Thoracic aorta (tissue), 2 donors: ENCODE measurements around the gene TMEM121B. TPM values are rescaled to one million over a fixed set of nuclear protein-coding genes. Genes with fewer than 3 reads are reported as not detected.

ENCODE experiments used
- ATAC-seq: fragments of 150-250 bp; one replicate; pipeline ENCODE4 v1.8.0; 2017; ENCODE audit warnings: low read depth; ENCODE audit not compliant: insufficient number of reproducible peaks, low FRiP score
- DNase-seq: peaks from one replicate; pipeline ENCODE4 v3.0.0-alpha.2; 2020; ENCODE audit warnings: low spot score
- H3K27ac ChIP-seq, 2 donors: fragments of 200-600 bp; sonication (generic); 1 replicate in 1 of 2; 2 replicates in 1 of 2; pipeline ENCODE4 v1.5.1; 2016; ENCODE audit warnings: mild to moderate bottlenecking in 2 of 2, moderate library complexity in 2 of 2
- H3K27me3 ChIP-seq: fragments of 200-600 bp; sonication (generic); replicated peaks from 2 replicates; pipeline ENCODE4 v1.6.0; 2016; ENCODE audit warnings: mild to moderate bottlenecking; ENCODE audit not compliant: insufficient read depth
- H3K36me3 ChIP-seq: fragments of 200-600 bp; sonication (generic); one replicate; pipeline ENCODE4 v1.5.1; 2016
- H3K4me1 ChIP-seq, 2 donors: fragments of 200-600 bp; sonication (generic); 1 replicate in 1 of 2; 2 replicates in 1 of 2; pipeline versions ENCODE4 v1.5.1 to v1.6.0; 2016; ENCODE audit warnings: low read depth in 2 of 2, mild to moderate bottlenecking in 1 of 2; ENCODE audit not compliant: control insufficient read depth in 1 of 2
- H3K4me3 ChIP-seq: fragments of 200-600 bp; sonication (generic); 2 replicates; pipeline ENCODE4 v1.5.1; 2016; ENCODE audit warnings: mild to moderate bottlenecking
- H3K9me3 ChIP-seq: fragments of 200-600 bp; sonication (generic); 2 replicates; pipeline ENCODE4 v1.5.1; 2016
- total RNA-seq, 2 donors: library from RNA; depleted of rRNA; stranded (reverse); fragments of >200 nt; gene quantifications; one replicate each; pipeline versions ENCODE4 v1.1.0 to v1.2.3, GENCODE V29; 2016
- TF ChIP-seq, protein P1 (sequence below): fragments of 200-600 bp; sonication (generic); IDR thresholded peaks from one replicate; pipeline ENCODE4 v1.5.1; 2019; ENCODE audit warnings: antibody characterized with exemption

TMEM121B gene
- total RNA-seq, result 1 to 10 TPM; 1.1 to 2.0 TPM

DNA sequence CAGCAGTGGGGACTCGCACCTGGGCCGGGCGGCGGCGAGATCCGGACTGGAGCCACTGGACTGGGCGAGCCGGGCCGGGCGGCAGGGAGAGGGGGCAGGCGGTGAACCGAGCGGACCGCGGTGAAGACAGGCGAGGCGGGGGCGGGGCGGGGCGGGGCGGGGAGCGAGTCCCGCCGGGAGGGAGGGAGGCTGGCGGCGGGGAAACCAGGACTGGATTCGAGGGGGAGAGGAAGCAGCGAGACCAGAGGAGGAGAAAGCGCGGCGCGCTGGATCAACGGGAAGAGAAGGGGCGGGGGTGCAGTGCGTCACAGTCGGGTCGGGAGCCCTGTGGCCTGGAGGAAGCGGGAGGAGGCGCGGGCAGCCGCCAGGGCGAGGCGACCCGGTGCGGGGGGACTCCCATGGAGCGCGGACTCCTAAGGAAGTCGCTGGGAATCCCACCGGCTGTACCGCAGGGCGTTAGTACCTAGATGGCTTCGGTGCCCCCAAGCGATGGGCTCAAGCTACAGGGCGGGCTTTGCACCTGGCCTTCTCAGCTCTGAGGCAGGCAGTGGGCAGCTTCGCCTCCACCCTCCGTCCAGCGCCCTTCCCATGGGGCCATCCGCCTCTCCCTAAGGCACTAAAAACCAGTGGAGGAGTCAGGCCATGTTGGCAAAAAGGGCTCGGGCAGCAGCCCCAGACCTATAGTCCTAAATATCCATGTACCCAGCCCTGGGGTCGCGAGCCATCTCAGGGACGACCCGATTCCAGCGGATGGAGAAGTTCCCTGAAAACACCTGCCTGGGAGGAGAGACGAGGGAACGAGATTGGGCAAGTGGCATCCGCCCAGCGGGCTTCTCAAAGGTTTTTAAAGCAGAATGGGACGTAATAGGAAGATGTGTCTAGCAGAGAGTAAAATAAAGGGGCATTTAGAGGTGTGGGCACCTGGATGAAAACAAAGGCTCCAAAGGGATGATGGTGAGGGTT is at the start of gene TMEM121B:
Gene TMEM121B, minus strand, starts transcription at position 128 of the 963 bp plus-strand sequence. CDS start 233 bp downstream, outside the sequence.
- Histone ChIP-seq H3K36me3 (no peaks in the 10 kb centered on the region), H3K27ac (no peak within 1 kb of the TSS), H3K4me3 (peak within 1 kb of the TSS; percentile 74), H3K4me1 (peaks cover 5 to 8% of the 10 kb centered on the region in 2 donors), H3K27me3 (peaks cover 12% of the 10 kb centered on the region), H3K9me3 (no peaks in the 10 kb centered on the region)
- TF ChIP-seq, protein P1, sequence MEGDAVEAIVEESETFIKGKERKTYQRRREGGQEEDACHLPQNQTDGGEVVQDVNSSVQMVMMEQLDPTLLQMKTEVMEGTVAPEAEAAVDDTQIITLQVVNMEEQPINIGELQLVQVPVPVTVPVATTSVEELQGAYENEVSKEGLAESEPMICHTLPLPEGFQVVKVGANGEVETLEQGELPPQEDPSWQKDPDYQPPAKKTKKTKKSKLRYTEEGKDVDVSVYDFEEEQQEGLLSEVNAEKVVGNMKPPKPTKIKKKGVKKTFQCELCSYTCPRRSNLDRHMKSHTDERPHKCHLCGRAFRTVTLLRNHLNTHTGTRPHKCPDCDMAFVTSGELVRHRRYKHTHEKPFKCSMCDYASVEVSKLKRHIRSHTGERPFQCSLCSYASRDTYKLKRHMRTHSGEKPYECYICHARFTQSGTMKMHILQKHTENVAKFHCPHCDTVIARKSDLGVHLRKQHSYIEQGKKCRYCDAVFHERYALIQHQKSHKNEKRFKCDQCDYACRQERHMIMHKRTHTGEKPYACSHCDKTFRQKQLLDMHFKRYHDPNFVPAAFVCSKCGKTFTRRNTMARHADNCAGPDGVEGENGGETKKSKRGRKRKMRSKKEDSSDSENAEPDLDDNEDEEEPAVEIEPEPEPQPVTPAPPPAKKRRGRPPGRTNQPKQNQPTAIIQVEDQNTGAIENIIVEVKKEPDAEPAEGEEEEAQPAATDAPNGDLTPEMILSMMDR, result no peak
- ATAC-seq (no peak), DNase-seq (no peak)

DNA sequence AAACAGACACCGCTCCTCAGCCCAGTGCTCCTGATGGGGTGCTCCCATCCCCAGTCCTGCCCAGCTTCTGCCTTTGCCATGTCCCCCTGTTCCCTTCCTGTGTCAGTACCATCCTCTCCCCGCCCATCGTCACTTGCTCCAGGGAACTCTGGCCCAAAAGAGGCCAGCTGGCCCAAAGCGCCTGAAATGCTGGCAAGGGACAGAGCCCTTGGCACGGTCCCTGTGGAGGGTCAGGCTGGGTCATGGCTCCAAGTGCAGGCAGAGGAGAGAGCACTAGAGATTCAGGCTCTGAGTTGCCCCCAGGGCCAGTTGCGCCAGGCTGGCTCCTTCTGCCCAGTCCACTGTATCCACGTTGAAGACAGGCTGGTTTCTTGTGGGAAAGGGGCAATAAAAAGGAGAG is 46.3 kb upstream of the TMEM121B start:
- Histone ChIP-seq H3K9me3 (no peaks in the 10 kb centered on the region), H3K4me1 (peaks cover 3 to 17% of the 10 kb centered on the region in 2 donors), H3K27ac (peak overlapping the region in 1 of 2 donors; percentile 41), H3K4me3 (peak overlapping the region; percentile 8), H3K36me3 (no peaks in the 10 kb centered on the region), H3K27me3 (no peaks in the 10 kb centered on the region)
- no peak for DNase-seq
- no peak for ATAC-seq
- TF ChIP-seq, protein P1, result no peak

DNA sequence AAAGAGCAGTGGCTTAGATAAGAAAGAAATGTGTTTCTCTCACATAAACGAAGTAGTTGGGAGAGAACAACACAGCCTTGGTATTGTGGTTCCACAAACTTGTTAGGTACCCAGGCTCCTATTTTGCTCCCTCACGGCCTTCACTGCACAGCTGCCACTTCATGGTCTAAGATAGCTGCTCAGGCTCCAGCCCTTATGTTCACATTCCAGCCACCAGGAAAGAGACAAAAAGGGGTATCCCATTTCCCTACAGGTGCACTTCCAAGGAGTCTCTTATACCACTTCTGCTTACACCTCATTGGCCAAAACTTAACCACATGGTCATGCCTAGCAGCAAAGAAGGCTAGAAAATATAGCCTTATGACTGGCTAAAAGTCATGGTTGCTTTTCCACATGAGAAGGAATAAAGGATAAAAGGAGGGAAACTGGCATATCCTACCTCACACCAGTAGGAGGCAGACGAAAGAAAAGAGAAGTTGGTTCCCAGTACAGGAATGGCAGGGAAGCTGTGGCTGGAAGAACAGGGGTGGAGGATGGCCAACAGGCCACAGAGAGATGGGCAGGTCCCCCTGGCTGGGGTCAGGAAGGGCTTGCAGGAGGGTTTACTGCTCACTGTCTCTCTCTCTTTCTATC is 43.3 kb upstream of the TMEM121B start:
- H3K4me1 ChIP-seq, result peaks cover 5 to 19% of the 10 kb centered on the region in 2 donors
- TF ChIP-seq, protein P1, result no peak
- DNase-seq (no peak), ATAC-seq (no peak)
- no peaks in the 10 kb centered on the region for H3K9me3 ChIP-seq
- no peak overlapping the region for H3K27ac ChIP-seq
- H3K36me3 ChIP-seq, result no peaks in the 10 kb centered on the region
- no peak overlapping the region for H3K4me3 ChIP-seq
- no peaks in the 10 kb centered on the region for H3K27me3 ChIP-seq

DNA sequence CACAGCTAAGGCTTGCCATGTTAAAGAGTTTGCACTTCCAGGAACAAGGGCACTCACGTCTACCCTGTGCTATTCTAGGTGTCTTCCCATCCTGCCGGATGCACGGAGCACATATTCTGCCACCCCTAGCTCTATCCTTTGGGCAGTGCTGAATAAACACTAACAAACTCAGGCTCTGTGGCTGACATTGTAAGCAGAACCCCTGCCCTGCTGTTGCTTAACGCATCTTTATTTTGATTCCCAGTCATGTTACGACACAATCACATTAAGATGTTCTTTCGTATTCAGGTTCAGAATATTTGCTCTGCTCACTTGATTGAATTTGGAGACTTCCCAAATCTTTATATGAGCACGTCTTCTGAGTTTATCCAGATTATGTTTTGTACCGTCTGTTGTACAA is 41.6 kb upstream of the TMEM121B start:
- peaks cover 11 to 23% of the 10 kb centered on the region in 2 donors for H3K4me1 ChIP-seq
- no peaks in the 10 kb centered on the region for H3K9me3 ChIP-seq
- H3K4me3 ChIP-seq, result no peak overlapping the region
- H3K27ac ChIP-seq, result no peak overlapping the region
- TF ChIP-seq, protein P1, result no peak
- no peak for ATAC-seq
- no peaks in the 10 kb centered on the region for H3K36me3 ChIP-seq
- no peak for DNase-seq
- H3K27me3 ChIP-seq, result no peaks in the 10 kb centered on the region

GRCh38 chr22:17161991-17162390 is 40.8 kb upstream of the TMEM121B start:
- H3K27ac ChIP-seq, result no peak overlapping the region
- no peaks in the 10 kb centered on the region for H3K27me3 ChIP-seq
- H3K36me3 ChIP-seq, result no peaks in the 10 kb centered on the region
- peaks cover 17 to 24% of the 10 kb centered on the region in 2 donors for H3K4me1 ChIP-seq
- no peak overlapping the region for H3K4me3 ChIP-seq
- no peaks in the 10 kb centered on the region for H3K9me3 ChIP-seq
- TF ChIP-seq, protein P1, result no peak
- DNase-seq (no peak), ATAC-seq (no peak)
